Neuronal stem cell (in vitro differentiated cells): ENCODE data around the gene NRXN3.

Experiments used
- DNase-seq: peaks from one replicate; pipeline ENCODE4 v3.0.0-alpha.2; 2013; ENCODE audit warnings: low spot score
- H2AFZ ChIP-seq: one replicate; pipeline ENCODE4 v1.6.1; 2013; ENCODE audit warnings: mild to moderate bottlenecking, low read length, inconsistent platforms
- H2AK5ac ChIP-seq: 2 replicates; pipeline ENCODE4 v1.6.1; 2013; ENCODE audit warnings: low read depth, mild to moderate bottlenecking, inconsistent platforms, low read length, moderate library complexity, mixed read lengths
- H2BK120ac ChIP-seq: 2 replicates; pipeline ENCODE4 v1.6.1; 2013; ENCODE audit warnings: low read depth, mild to moderate bottlenecking, inconsistent platforms, low read length, moderate library complexity, mixed read lengths
- H2BK12ac ChIP-seq: one replicate; pipeline ENCODE4 v1.6.1; 2013; ENCODE audit warnings: low read length, inconsistent platforms
- H2BK15ac ChIP-seq: 2 replicates; pipeline ENCODE4 v1.6.1; 2013; ENCODE audit warnings: mild to moderate bottlenecking, low read length, inconsistent platforms, mixed read lengths
- H2BK5ac ChIP-seq: one replicate; pipeline ENCODE4 v1.6.1; 2013; ENCODE audit warnings: inconsistent platforms, mild to moderate bottlenecking, low read length, moderate library complexity
- H3K14ac ChIP-seq: one replicate; pipeline ENCODE4 v1.6.1; 2013; ENCODE audit warnings: low read length, inconsistent platforms
- H3K18ac ChIP-seq: 2 replicates; pipeline ENCODE4 v1.6.1; 2013; ENCODE audit warnings: low read length, inconsistent platforms
- H3K23ac ChIP-seq: 2 replicates; pipeline ENCODE4 v1.6.1; 2013; ENCODE audit warnings: low read depth, mild to moderate bottlenecking, mixed read lengths, low read length, inconsistent platforms; ENCODE audit not compliant: poor library complexity
- H3K27ac ChIP-seq: replicated peaks from 3 replicates; pipeline ENCODE4 v1.5.1; 2013; ENCODE audit warnings: low read length, inconsistent platforms
- H3K27me3 ChIP-seq, 3 experiments: 2 replicates each; pipeline ENCODE4 v1.6.1; 2013; ENCODE audit warnings: low read length in 3 of 3, mild to moderate bottlenecking in 2 of 3, inconsistent platforms in 1 of 3, low read depth in 1 of 3, mixed read lengths in 1 of 3, moderate library complexity in 1 of 3; ENCODE audit not compliant: control insufficient read depth in 3 of 3, insufficient read depth in 3 of 3
- H3K36me3 ChIP-seq, 2 donors: replicated peaks in 1 of 2; 2 replicates each; pipeline ENCODE4 v1.6.1; 2013; ENCODE audit warnings: low read length in 2 of 2; ENCODE audit not compliant: control insufficient read depth in 2 of 2, insufficient read depth in 2 of 2
- H3K4ac ChIP-seq: 2 replicates; pipeline ENCODE4 v1.6.1; 2013; ENCODE audit warnings: inconsistent platforms, mild to moderate bottlenecking, low read length, moderate library complexity
- H3K4me1 ChIP-seq, 2 donors: 1 replicate in 1 of 2; 2 replicates in 1 of 2; pipeline ENCODE4 v1.6.1; 2013; ENCODE audit warnings: low read length in 2 of 2, low read depth in 1 of 2; ENCODE audit not compliant: control insufficient read depth in 2 of 2, insufficient read depth in 1 of 2
- H3K4me2 ChIP-seq: one replicate; pipeline ENCODE4 v1.6.1; 2013; ENCODE audit warnings: mild to moderate bottlenecking, low read length, inconsistent platforms; ENCODE audit not compliant: insufficient read depth, poor library complexity, severe bottlenecking
- H3K4me3 ChIP-seq, 2 donors: 2 replicates each; pipeline ENCODE4 v1.5.1; 2013; ENCODE audit warnings: low read length in 2 of 2, mild to moderate bottlenecking in 2 of 2, inconsistent platforms in 1 of 2, moderate library complexity in 1 of 2
- H3K79me1 ChIP-seq: one replicate; pipeline ENCODE4 v1.6.1; 2013; ENCODE audit warnings: low read depth, mild to moderate bottlenecking, inconsistent platforms, low read length, moderate library complexity
- H3K9ac ChIP-seq: one replicate; pipeline ENCODE4 v1.6.1; 2013; ENCODE audit warnings: mild to moderate bottlenecking, low read depth, low read length, inconsistent platforms; ENCODE audit not compliant: poor library complexity
- H3K9me3 ChIP-seq, 2 donors: replicated peaks in 1 of 2; 2 replicates each; pipeline versions ENCODE3 to v1.6.1; 2013; ENCODE audit warnings: low read length in 2 of 2, mild to moderate bottlenecking in 2 of 2, inconsistent platforms in 1 of 2, low read depth in 1 of 2, mixed read lengths in 1 of 2, moderate library complexity in 1 of 2; ENCODE audit not compliant: control insufficient read depth in 2 of 2, insufficient read depth in 1 of 2
- H4K8ac ChIP-seq: one replicate; pipeline ENCODE4 v1.6.1; 2013; ENCODE audit warnings: low read depth, mild to moderate bottlenecking, inconsistent platforms, low read length, moderate library complexity
- H4K91ac ChIP-seq: one replicate; pipeline ENCODE4 v1.6.1; 2013; ENCODE audit warnings: low read length, low read depth, mild to moderate bottlenecking, inconsistent platforms; ENCODE audit not compliant: poor library complexity
- WGBS, 2 donors: extraction: QIAGEN DNeasy Blood & Tissue Kit; methylation state at CpG; one replicate each; pipeline ENCODE4 v1.1.7; 2013; ENCODE audit warnings: missing lambda C conversion rate in 2 of 2, mixed read lengths in 1 of 2; ENCODE audit not compliant: insufficient read length in 2 of 2, insufficient replicate concordance in 1 of 2; ENCODE audit errors: extremely low coverage in 2 of 2; 5-methylcytosine and 5-hydroxymethylcytosine counted together

NRXN3 gene

GRCh38 chr14:79320561-79320960 is 1150.4 kb downstream of the NRXN3 start:
- H2BK15ac ChIP-seq, result no peak overlapping the region
- no peak overlapping the region for H3K27ac ChIP-seq
- no peak overlapping the region for H3K4me2 ChIP-seq
- H2BK120ac ChIP-seq, result no peak overlapping the region
- H3K4me3 ChIP-seq, result no peak overlapping the region
- H2AFZ ChIP-seq, result no peak overlapping the region
- no peak overlapping the region for H3K23ac ChIP-seq
- no peaks in the 10 kb centered on the region for H3K9me3 ChIP-seq
- no peaks in the 10 kb centered on the region for H3K36me3 ChIP-seq
- H2AK5ac ChIP-seq, result no peak overlapping the region
- no peak overlapping the region for H3K9ac ChIP-seq
- no peak overlapping the region for H2BK12ac ChIP-seq
- no peak overlapping the region for H3K18ac ChIP-seq
- no peak overlapping the region for H3K14ac ChIP-seq
- H3K27me3 ChIP-seq, result no peaks in the 10 kb centered on the region
- no peak overlapping the region for H3K4ac ChIP-seq
- no peak overlapping the region for H2BK5ac ChIP-seq
- no peak for DNase-seq
- H3K79me1 ChIP-seq, result no peaks in the 10 kb centered on the region
- no peak overlapping the region for H4K8ac ChIP-seq
- no CpG with 5 or more reads among the region's 1 CpG for WGBS, 2 donors
- H4K91ac ChIP-seq, result no peak overlapping the region
- peaks cover 0 to 4% of the 10 kb centered on the region in 2 donors for H3K4me1 ChIP-seq

DNA sequence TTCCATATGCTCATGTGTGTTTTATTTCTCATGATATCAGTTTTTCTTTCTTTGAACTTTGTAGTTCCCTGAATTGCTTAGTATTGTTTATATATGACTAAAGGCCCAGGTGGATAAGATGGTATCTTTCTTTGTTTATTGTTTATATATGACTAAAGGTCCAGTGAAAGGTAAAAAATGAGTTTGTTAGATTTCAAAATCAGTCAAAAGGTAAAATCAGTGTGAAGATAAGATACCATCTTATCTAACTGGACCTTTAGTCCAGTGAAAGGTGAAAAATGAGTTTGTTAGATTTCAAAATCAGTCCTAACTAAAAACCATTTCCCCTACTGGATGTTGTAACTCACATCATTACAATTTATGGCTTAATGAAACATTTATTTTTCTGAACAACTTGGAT is 1150.9 kb downstream of the NRXN3 start:
- no peak overlapping the region for H3K4me2 ChIP-seq
- peaks cover 0 to 4% of the 10 kb centered on the region in 2 donors for H3K4me1 ChIP-seq
- H3K4ac ChIP-seq, result no peak overlapping the region
- no peak overlapping the region for H3K23ac ChIP-seq
- H2BK5ac ChIP-seq, result no peak overlapping the region
- no peak overlapping the region for H3K9ac ChIP-seq
- no peaks in the 10 kb centered on the region for H3K79me1 ChIP-seq
- no peak overlapping the region for H4K91ac ChIP-seq
- H2AFZ ChIP-seq, result no peak overlapping the region
- no peak overlapping the region for H4K8ac ChIP-seq
- no peaks in the 10 kb centered on the region for H3K27me3 ChIP-seq
- DNase-seq, result no peak
- H3K36me3 ChIP-seq, result no peaks in the 10 kb centered on the region
- H3K9me3 ChIP-seq, result no peaks in the 10 kb centered on the region
- H3K18ac ChIP-seq, result no peak overlapping the region
- H2BK120ac ChIP-seq, result no peak overlapping the region
- no peak overlapping the region for H3K4me3 ChIP-seq
- H2BK12ac ChIP-seq, result no peak overlapping the region
- no peak overlapping the region for H2BK15ac ChIP-seq
- H3K27ac ChIP-seq, result no peak overlapping the region
- H3K14ac ChIP-seq, result no peak overlapping the region
- H2AK5ac ChIP-seq, result no peak overlapping the region

- DNase-seq, result no peak
- Histone ChIP-seq H2BK15ac (no peak overlapping the region), H3K4ac (no peak overlapping the region), H2AFZ (no peak overlapping the region), H3K9me3 (no peaks in the 10 kb centered on the region), H4K91ac (no peak overlapping the region), H3K4me2 (no peak overlapping the region), H3K18ac (no peak overlapping the region), H2BK12ac (no peak overlapping the region), H2BK120ac (no peak overlapping the region), H3K36me3 (no peaks in the 10 kb centered on the region), H2AK5ac (no peak overlapping the region), H3K14ac (no peak overlapping the region), H3K9ac (no peak overlapping the region), H3K79me1 (no peaks in the 10 kb centered on the region), H2BK5ac (no peak overlapping the region), H4K8ac (no peak overlapping the region), H3K4me1 (peaks cover 0 to 4% of the 10 kb centered on the region in 2 donors), H3K27ac (no peak overlapping the region), H3K27me3 (no peaks in the 10 kb centered on the region), H3K23ac (no peak overlapping the region), H3K4me3 (no peak overlapping the region)
- no CpG with 5 or more reads among the region's 2 CpGs for WGBS, 2 donors
Measured at GRCh38 chr14:79325071-79325470, 1154.9 kb downstream of the NRXN3 start.

GRCh38 chr14:79325557-79325956 is 1155.4 kb downstream of the NRXN3 start:
- Histone ChIP-seq H2BK5ac (no peak overlapping the region), H2AFZ (no peak overlapping the region), H3K4me3 (no peak overlapping the region), H4K91ac (no peak overlapping the region), H3K4ac (no peak overlapping the region), H3K79me1 (no peaks in the 10 kb centered on the region), H2BK12ac (no peak overlapping the region), H3K36me3 (no peaks in the 10 kb centered on the region), H3K4me2 (no peak overlapping the region), H3K27me3 (no peaks in the 10 kb centered on the region), H4K8ac (no peak overlapping the region), H3K14ac (no peak overlapping the region), H2BK120ac (no peak overlapping the region), H2BK15ac (no peak overlapping the region), H3K27ac (no peak overlapping the region), H2AK5ac (no peak overlapping the region), H3K18ac (no peak overlapping the region), H3K23ac (no peak overlapping the region), H3K9ac (no peak overlapping the region), H3K4me1 (peaks cover 0 to 4% of the 10 kb centered on the region in 2 donors), H3K9me3 (no peaks in the 10 kb centered on the region)
- no peak for DNase-seq
- WGBS, 2 donors, result no CpG with 5 or more reads among the region's 3 CpGs
